A673 (cell line): Measurements from ENCODE around the gene SBDS. TPM values are rescaled to one million over a fixed set of nuclear protein-coding genes. Genes with fewer than 3 reads are reported as not detected.

Experiments used
- BruUV-seq: library from RNA; stranded (reverse); fragments of 400-500 nt; replicated peaks from 2 replicates; lab custom pipeline; 2021; lab: Mats Ljungman, UMichigan
- CTCF ChIA-PET: fragments of 300-600 bp; sonication (Branson Sonifier 250); formaldehyde crosslinking; loops from one replicate; lab custom pipeline; 2022; ENCODE audit warnings: antibody characterized with exemption; lab: Charles Lee
- POLR2A ChIA-PET: fragments of 300-600 bp; sonication (Branson Sonifier 250); formaldehyde crosslinking; loops from one replicate; lab custom pipeline; 2022; ENCODE audit warnings: antibody characterized with exemption; ENCODE audit not compliant: low non-redundant PET; lab: Charles Lee
- DNase-seq: peaks from one replicate; pipeline ENCODE4 v3.0.0-alpha.2; 2015; ENCODE audit warnings: low spot score
- H3K27ac ChIP-seq: fragments of 200-600 bp; sonication (generic); 2 replicates; pipeline ENCODE4 v1.5.1; 2016; ENCODE audit warnings: mixed run types, low read depth, mild to moderate bottlenecking, mixed read lengths, antibody characterized with exemption, low read length; ENCODE audit not compliant: poor library complexity, severe bottlenecking
- H3K27me3 ChIP-seq: fragments of 200-600 bp; sonication (generic); replicated peaks from 2 replicates; pipeline ENCODE4 v1.6.1; 2017; ENCODE audit warnings: mixed run types, low read depth, mild to moderate bottlenecking, mixed read lengths, antibody characterized with exemption, low read length; ENCODE audit not compliant: insufficient read depth, poor library complexity
- H3K36me3 ChIP-seq: fragments of 200-600 bp; sonication (generic); 2 replicates; pipeline ENCODE4 v1.6.1; 2016; ENCODE audit warnings: mixed run types, mild to moderate bottlenecking, mixed read lengths, antibody characterized with exemption, low read length; ENCODE audit not compliant: insufficient read depth, poor library complexity, severe bottlenecking
- H3K4me1 ChIP-seq: fragments of 200-600 bp; sonication (generic); 2 replicates; pipeline ENCODE4 v1.6.1; 2017; ENCODE audit warnings: mixed run types, mild to moderate bottlenecking, mixed read lengths, antibody characterized with exemption, low read length; ENCODE audit not compliant: insufficient read depth, poor library complexity, severe bottlenecking
- H3K4me3 ChIP-seq: fragments of 200-600 bp; sonication (generic); 2 replicates; pipeline ENCODE4 v1.5.1; 2016; ENCODE audit warnings: low read depth, mixed run types, mild to moderate bottlenecking, mixed read lengths, low read length; ENCODE audit not compliant: poor library complexity, severe bottlenecking
- H3K9me3 ChIP-seq: fragments of 200-600 bp; sonication (generic); 2 replicates; pipeline ENCODE4 v1.6.1; 2016; ENCODE audit warnings: mixed run types, low read depth, mild to moderate bottlenecking, mixed read lengths, antibody characterized with exemption, low read length; ENCODE audit not compliant: poor library complexity, severe bottlenecking
- CTCF ChIP-seq: fragments of 300-800, 200-600 bp; sonication (generic); conservative IDR thresholded peaks from 2 replicates; pipeline ENCODE4 v1.5.1; 2017; ENCODE audit warnings: low read depth, mild to moderate bottlenecking, antibody characterized with exemption, low read length, moderate library complexity, mixed read lengths
- EZH2 ChIP-seq: fragments of 200-600 bp; sonication (generic); IDR thresholded peaks from 2 replicates; pipeline ENCODE4 v1.6.1; 2017; ENCODE audit warnings: borderline replicate concordance, low read depth, mild to moderate bottlenecking, mixed read lengths, antibody characterized with exemption, low read length; ENCODE audit not compliant: poor library complexity, severe bottlenecking
- intact Hi-C: fragments of 100-400 bp; cut with micrococcal nuclease; formaldehyde crosslinking; loops from one replicate; pipeline ENCODE4 v1.10.0; 2022; ENCODE audit not compliant: unreplicated experiment
- total RNA-seq: library from RNA; stranded (reverse); gene quantifications from 2 replicates; pipeline ENCODE4 v1.2.3, GENCODE V29; 2021

Gene SBDS
- total RNA-seq, 1 experiment from 2014 or later = 63.4 TPM

GRCh38 chr7:66967029-66967428 is 28.4 kb downstream of the SBDS start:
- no peaks in the 10 kb centered on the region for H3K9me3 ChIP-seq
- no peak for DNase-seq
- no peaks in the 10 kb centered on the region for H3K36me3 ChIP-seq
- no TSS peak for BruUV-seq
- no peak overlapping the region for H3K4me3 ChIP-seq
- intact Hi-C loops = no loop called here
- CTCF ChIA-PET = no interaction called here
- H3K4me1 ChIP-seq = no peaks in the 10 kb centered on the region
- H3K27me3 ChIP-seq = no peaks in the 10 kb centered on the region
- POLR2A ChIA-PET = no interaction called here
- no peak for TF ChIP-seq EZH2
- TF ChIP-seq CTCF = no peak
- no peak overlapping the region for H3K27ac ChIP-seq

- Histone ChIP-seq H3K4me3 (no peak overlapping the region), H3K36me3 (peaks cover 2% of the 10 kb centered on the region), H3K27me3 (no peaks in the 10 kb centered on the region), H3K4me1 (no peaks in the 10 kb centered on the region), H3K9me3 (no peaks in the 10 kb centered on the region), H3K27ac (no peak overlapping the region)
- BruUV-seq = no TSS peak
- ChIA-PET CTCF (no interaction called here), POLR2A (no interaction called here)
- DNase-seq = no peak
- intact Hi-C loops = no loop called here
- TF ChIP-seq CTCF = no peak
- TF ChIP-seq EZH2 = no peak
Observed at GRCh38 chr7:66964411-66964810, 31.0 kb downstream of the SBDS start.

GRCh38 chr7:66961096-66961495 is 34.3 kb downstream of the SBDS start:
- POLR2A ChIA-PET = no interaction called here
- CTCF ChIA-PET = no interaction called here
- Histone ChIP-seq H3K4me1 (no peaks in the 10 kb centered on the region), H3K36me3 (peaks cover 26% of the 10 kb centered on the region), H3K27me3 (no peaks in the 10 kb centered on the region), H3K27ac (no peak overlapping the region), H3K4me3 (no peak overlapping the region), H3K9me3 (no peaks in the 10 kb centered on the region)
- TF ChIP-seq EZH2 (no peak), CTCF (no peak)
- DNase-seq = no peak
- intact Hi-C loops = no loop called here
- BruUV-seq = no TSS peak
